ENCODE results near the gene C1orf74. TPM values are rescaled to one million over a fixed set of nuclear protein-coding genes. Genes with fewer than 3 reads are reported as not detected.

C1orf74 gene
- total and polyA plus RNA-seq, 2 donors (not counting 3 experiments of a cell fraction or from before 2014, with no cell fraction given): 2.4 to 3.0 TPM

GRCh38 chr1:209825591-209826434, 41.5 kb upstream of the C1orf74 start:
- no peak overlapping the region for H3K9ac ChIP-seq (replicated peaks; ENCODE audit: extremely low read depth, insufficient read depth, low read length)

More at GRCh38 chr1:209825591-209826434, 41.5 kb upstream of the C1orf74 start:
- peaks cover 14% of the 10 kb centered on the region for H3K79me2 ChIP-seq (ENCODE audit: control insufficient read depth, insufficient read depth, low read length)
- no peak overlapping the region for H3K4me2 ChIP-seq (ENCODE audit: insufficient read depth, low read length)
- H3K9me3 ChIP-seq (replicated peaks; ENCODE audit: control insufficient read depth, insufficient read depth, low read length): no peaks in the 10 kb centered on the region
- no peaks in the 10 kb centered on the region for H4K20me1 ChIP-seq (replicated peaks; ENCODE audit: control insufficient read depth, extremely low read depth, insufficient read depth, low read length)
- no TSS peak for BruUV-seq (replicated peaks)
- no peaks in the 10 kb centered on the region for H3K9me1 ChIP-seq (replicated peaks; ENCODE audit: control insufficient read depth, extremely low read depth, insufficient read depth, low read length)
- ChIA-PET CTCF (interaction anchor here (0.9 to 1.1 kb wide), 2 partner anchors 14 to 24 kb away, joined by 4 read pairs; no protein-coding TSS in a partner anchor), POLR2A (interaction anchor here (0.6 kb wide), 1 partner anchor 44 kb away, joined by 3 read pairs; no protein-coding TSS in a partner anchor)
- no peak overlapping the region for H3K4me3 ChIP-seq (replicated peaks in 1 of 3; ENCODE audit: insufficient read depth in 1 of 3, low read depth in 1 of 3, low read length in 3 of 3)
- H2AFZ ChIP-seq (ENCODE audit: low read depth, low read length): no peak overlapping the region
- no peaks in the 10 kb centered on the region for H3K36me3 ChIP-seq (ENCODE audit: control insufficient read depth in 2 of 2, extremely low read depth in 1 of 2, insufficient read depth in 2 of 2, low read length in 2 of 2)
- intact Hi-C loops (cut with micrococcal nuclease) (no loop called here), dilution Hi-C loops (cut with MboI; ENCODE audit: extremely low pct_ligation_motif_present, low sequenced_read_pairs) (loop anchor here (25.0 kb wide), 1 partner anchor 536 kb away; no protein-coding TSS in a partner anchor)
- DNase-seq (ENCODE audit: low read depth, low spot score) (no peak), FAIRE-seq (no peak)
- peaks cover 51% of the 10 kb centered on the region for H3K4me1 ChIP-seq (ENCODE audit: control insufficient read depth, extremely low read depth, insufficient read depth, low read length)
- peak overlapping the region; percentile 19 for H3K27ac ChIP-seq (ENCODE audit: insufficient read depth, low read depth, low read length)
- TF ChIP-seq GATA2 (IDR thresholded peaks at IDR 0.05; ENCODE audit: insufficient read depth, insufficient read length, low read depth, low read length): no peak
- no peak for TF ChIP-seq POLR2AphosphoS5 (IDR thresholded peaks at IDR 0.05; ENCODE audit: insufficient read depth, low read depth, low read length)
- no peak for TF ChIP-seq MAX (IDR thresholded peaks at IDR 0.05; ENCODE audit: insufficient read depth, insufficient read length)
- no peak for TF ChIP-seq CTCF (IDR thresholded peaks at IDR 0.05; ENCODE audit: extremely low read depth in 1 of 2, insufficient read depth in 1 of 2, low read depth in 1 of 2, low read length in 2 of 2)
- no peak for TF ChIP-seq POLR2A (IDR thresholded peaks at IDR 0.05; ENCODE audit: low read depth, low read length)
- TF ChIP-seq MYC (IDR thresholded peaks at IDR 0.05; ENCODE audit: low read depth, low read length): no peak
- no peak for TF ChIP-seq FOS (IDR thresholded peaks at IDR 0.05; ENCODE audit: borderline replicate concordance, insufficient read depth, low read length)
- no peak for TF ChIP-seq JUN (IDR thresholded peaks at IDR 0.05; ENCODE audit: borderline replicate concordance, insufficient read depth, insufficient read length, low read depth)
- TF ChIP-seq EZH2 (IDR thresholded peaks at IDR 0.05; ENCODE audit: borderline replicate concordance, low read depth, low read length, severe bottlenecking): no peak
- no peaks in the 10 kb centered on the region for H3K27me3 ChIP-seq (ENCODE audit: control insufficient read depth in 2 of 2, insufficient read depth in 2 of 2, low read length in 2 of 2)
